Tongue (tissue), 2 donors: ENCODE data around the gene TMEM72. TPM values are rescaled to one million over a fixed set of nuclear protein-coding genes. Genes with fewer than 3 reads are reported as not detected.
A peak's percentile ranks its signal among the peaks of the same experiment; 100 is the strongest.

Experiments used
- DNase-seq: peaks from one replicate; pipeline ENCODE4 v3.0.0-alpha.2; 2015
- total RNA-seq: library from RNA; depleted of rRNA; stranded (reverse); fragments of >200 nt; gene quantifications from one replicate; pipeline ENCODE4 v1.2.3, GENCODE V29; 2014

TMEM72 gene
- total RNA-seq, 1 donor from 2014 or later, result 0.41 TPM

GRCh38 chr10:44980309-44981171 is 69.4 kb downstream of the TMEM72 start:
- no peak for DNase-seq

DNA sequence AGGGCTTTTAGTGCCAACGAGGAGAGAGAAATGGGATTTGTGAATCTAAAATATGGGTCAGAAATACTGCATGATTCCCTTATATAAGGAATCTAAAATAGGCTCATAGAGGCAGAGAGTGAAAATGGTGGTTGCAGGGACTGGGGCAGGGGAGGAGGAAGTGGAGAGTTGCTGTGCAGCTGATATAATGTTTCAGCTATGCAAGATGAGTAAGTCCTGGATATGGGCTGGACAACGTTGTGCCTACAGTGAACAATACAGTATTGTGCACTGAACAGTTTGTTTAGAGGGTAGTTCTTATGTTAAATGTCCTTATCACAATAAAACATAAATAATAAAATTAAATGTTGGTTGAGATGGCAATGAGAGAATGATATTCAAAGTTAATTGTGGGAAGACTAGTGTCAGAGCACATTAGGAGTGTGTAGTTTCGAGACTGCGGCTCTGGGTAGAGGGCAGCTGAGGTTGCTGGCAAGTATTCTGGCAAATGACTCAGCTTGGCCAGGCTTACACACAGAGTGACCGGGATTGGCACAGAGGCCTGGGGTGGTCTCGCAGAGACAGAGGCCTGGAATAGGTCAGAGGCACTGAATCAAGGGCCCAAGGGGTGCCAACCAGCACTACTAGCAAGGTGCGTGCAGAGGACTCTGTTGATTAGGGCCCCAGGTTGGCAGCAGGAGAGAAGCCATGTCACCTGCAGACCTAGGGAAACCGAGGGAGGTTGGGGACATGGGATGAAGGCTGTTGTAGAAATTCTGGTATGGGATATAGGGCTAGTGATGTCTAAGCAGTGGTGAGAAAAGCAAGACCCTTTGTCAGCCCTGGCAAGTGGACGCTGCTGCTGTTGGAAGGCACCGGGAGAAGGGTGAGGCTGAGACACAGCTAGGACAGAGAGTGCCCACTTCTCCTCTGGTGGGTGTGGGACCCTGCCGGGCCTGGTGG is 70.3 kb downstream of the TMEM72 start:
- DNase-seq, result peak; percentile 62

- no peak for DNase-seq
These were observed 71.0 kb downstream of the TMEM72 start for GRCh38 chr10:44982114-44982460.

DNA sequence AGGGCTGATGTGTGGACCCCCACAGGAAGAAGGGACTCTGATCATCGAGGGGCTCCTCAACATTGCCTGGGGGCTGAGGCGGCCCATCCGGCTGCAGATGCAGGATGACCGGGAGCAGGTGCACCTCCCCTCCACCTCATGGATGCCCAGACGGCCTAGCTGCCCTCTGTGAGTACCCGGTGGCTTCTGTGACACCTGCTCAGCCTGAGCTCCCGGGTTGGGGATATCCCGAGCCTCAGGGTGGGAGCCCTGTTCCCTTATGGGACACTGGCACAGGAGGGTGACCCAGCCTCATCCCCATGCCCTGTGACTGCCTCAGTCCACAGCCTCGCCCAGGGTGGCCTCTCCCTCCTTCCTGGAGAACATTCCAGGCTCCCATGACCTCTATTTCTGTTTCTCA is 71.4 kb downstream of the TMEM72 start:
- DNase-seq, result no peak

GRCh38 chr10:44983066-44983894 is 72.1 kb downstream of the TMEM72 start:
- DNase-seq, result no peak

DNA sequence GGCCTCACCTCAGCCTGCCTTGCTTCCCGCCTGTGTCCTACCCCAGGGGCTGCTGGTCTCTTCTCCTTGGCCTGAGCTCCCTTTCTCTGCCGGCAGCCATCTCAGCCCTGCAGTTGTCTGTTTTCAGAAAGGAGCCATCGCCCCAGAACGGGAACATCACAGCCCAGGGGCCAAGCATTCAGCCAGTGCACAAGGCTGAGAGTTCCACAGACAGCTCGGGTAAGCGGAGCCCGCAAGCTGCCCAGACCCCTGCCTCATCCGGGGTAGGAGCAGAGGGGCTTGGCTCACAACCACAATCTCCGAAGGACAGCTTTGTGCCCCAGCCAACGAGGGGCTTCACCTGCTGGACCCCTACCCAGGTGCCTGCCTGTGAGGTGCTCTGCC is 72.8 kb downstream of the TMEM72 start:
- no peak for DNase-seq

GRCh38 chr10:44984671-44985101 is 73.5 kb downstream of the TMEM72 start:
- DNase-seq, result no peak

DNA sequence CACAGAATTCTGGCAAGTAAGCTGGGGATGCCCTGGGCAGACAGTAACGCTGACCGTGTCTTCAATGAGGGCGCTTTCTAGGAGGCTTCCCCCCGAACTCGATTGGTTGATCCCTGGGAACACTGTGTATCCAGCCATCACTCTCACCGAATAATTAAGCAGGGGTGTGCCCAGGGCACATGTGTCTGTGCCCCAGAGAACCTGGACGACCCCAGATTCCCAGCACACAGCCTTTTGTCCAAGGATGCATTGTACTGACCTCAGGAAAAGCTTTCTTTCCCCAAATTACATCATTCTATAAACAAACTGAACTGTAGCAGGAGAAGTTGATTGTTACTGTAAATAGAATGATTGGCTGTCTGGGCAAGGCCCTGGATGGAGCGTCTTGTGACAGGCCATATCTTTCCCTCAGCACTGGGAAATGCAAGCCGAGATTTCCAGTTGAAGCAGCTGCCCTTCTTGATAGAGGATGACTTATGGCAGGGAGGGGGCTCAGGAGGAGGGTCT is 74.1 kb downstream of the TMEM72 start:
- DNase-seq, result no peak

- DNase-seq, result no peak
These were observed 75.0 kb downstream of the TMEM72 start for GRCh38 chr10:44986179-44986578.

Other genes starting within 250 kb of the TMEM72 start
- 60.9 TPM for gene RASSF4, start 48.5 kb downstream of the TMEM72 start, total RNA-seq
- gene DEPP1, start 67.5 kb downstream of the TMEM72 start, total RNA-seq, result 44.6 TPM
- gene ZNF22, start 89.6 kb downstream of the TMEM72 start, total RNA-seq, result 45.0 TPM